DOHH2 (cell line): ENCODE data around the gene SLC6A6.

Experiments
- H3F3A ChIP-seq: fragments of 200-600 bp; sonication (generic), shearing (Covaris generic); 2 replicates; pipeline ENCODE4 v1.6.0; 2016; ENCODE audit warnings: antibody characterized with exemption, mild to moderate bottlenecking; ENCODE audit not compliant: control insufficient read depth, insufficient read depth
- H3K27ac ChIP-seq: fragments of 200-600 bp; sonication (generic); 2 replicates; pipeline ENCODE4 v1.5.1; 2014; ENCODE audit warnings: low read depth, mild to moderate bottlenecking, low read length, moderate library complexity
- H3K27me3 ChIP-seq: fragments of 200-600 bp; sonication (generic); 2 replicates; pipeline ENCODE4 v1.6.1; 2014; ENCODE audit warnings: mild to moderate bottlenecking, low read length, mixed read lengths; ENCODE audit not compliant: control insufficient read depth
- H3K36me3 ChIP-seq: fragments of 200-600 bp; sonication (generic); 2 replicates; pipeline ENCODE4 v1.6.1; 2014; ENCODE audit warnings: mild to moderate bottlenecking, low read length, moderate library complexity, mixed read lengths; ENCODE audit not compliant: control insufficient read depth
- H3K4me1 ChIP-seq: fragments of 200-600 bp; sonication (generic); 2 replicates; pipeline ENCODE4 v1.6.1; 2014; ENCODE audit warnings: mild to moderate bottlenecking, low read length, mixed read lengths; ENCODE audit not compliant: control insufficient read depth
- H3K4me2 ChIP-seq: fragments of 200-600 bp; sonication (generic); 2 replicates; pipeline ENCODE4 v1.6.0; 2014; ENCODE audit warnings: mild to moderate bottlenecking, low read length, moderate library complexity
- H3K4me3 ChIP-seq: fragments of 200-600 bp; sonication (generic); 2 replicates; pipeline ENCODE4 v1.5.1; 2014; ENCODE audit warnings: mild to moderate bottlenecking, low read length, mixed read lengths
- H3K79me2 ChIP-seq: fragments of 200-600 bp; sonication (generic); 2 replicates; pipeline ENCODE4 v1.6.1; 2014; ENCODE audit warnings: mild to moderate bottlenecking, low read length, mixed read lengths; ENCODE audit not compliant: control insufficient read depth
- H3K9me2 ChIP-seq: fragments of 200-600 bp; sonication (generic); replicated peaks from 2 replicates; pipeline ENCODE4 v1.6.1; 2014; ENCODE audit warnings: mild to moderate bottlenecking, low read length, mixed read lengths; ENCODE audit not compliant: control insufficient read depth
- H3K9me3 ChIP-seq: fragments of 200-600 bp; sonication (generic); 2 replicates; pipeline ENCODE4 v1.6.1; 2014; ENCODE audit warnings: antibody characterized with exemption, low read length, mixed read lengths; ENCODE audit not compliant: control insufficient read depth, insufficient read depth
- H4K20me1 ChIP-seq: fragments of 200-600 bp; sonication (generic); 2 replicates; pipeline ENCODE4 v1.6.0; 2014; ENCODE audit warnings: low read depth, mild to moderate bottlenecking, antibody characterized with exemption, low read length, moderate library complexity; ENCODE audit not compliant: control insufficient read depth, insufficient read depth
- CTCF ChIP-seq: fragments of 200-600 bp; sonication (generic); IDR thresholded peaks from one replicate; pipeline ENCODE4 v1.5.1; 2014; ENCODE audit warnings: antibody characterized with exemption, mild to moderate bottlenecking, low read depth, low read length; ENCODE audit not compliant: poor library complexity, severe bottlenecking
- EZH2phosphoT487 ChIP-seq: fragments of 200-600 bp; sonication (generic); IDR thresholded peaks from 2 replicates; pipeline ENCODE4 v1.6.1; 2017; ENCODE audit warnings: borderline replicate concordance, mild to moderate bottlenecking, antibody characterized with exemption, low read length, moderate library complexity, mixed read lengths

Gene SLC6A6

GRCh38 chr3:14490831-14491230 lies 88.4 kb downstream of the SLC6A6 start:
- no peak overlapping the region for H3K4me2 ChIP-seq
- H3K9me3 ChIP-seq = no peaks in the 10 kb centered on the region
- no peaks in the 10 kb centered on the region for H3K4me1 ChIP-seq
- no peak overlapping the region for H3K27ac ChIP-seq
- H3F3A ChIP-seq = no peaks in the 10 kb centered on the region
- no peaks in the 10 kb centered on the region for H3K9me2 ChIP-seq
- no peaks in the 10 kb centered on the region for H3K79me2 ChIP-seq
- H4K20me1 ChIP-seq = no peaks in the 10 kb centered on the region
- TF ChIP-seq CTCF (no peak), EZH2phosphoT487 (no peak)
- H3K4me3 ChIP-seq = no peak overlapping the region
- peaks cover 11% of the 10 kb centered on the region for H3K36me3 ChIP-seq
- H3K27me3 ChIP-seq = no peaks in the 10 kb centered on the region

- no peaks in the 10 kb centered on the region for H3K9me2 ChIP-seq
- no peaks in the 10 kb centered on the region for H3F3A ChIP-seq
- no peak overlapping the region for H3K4me3 ChIP-seq
- TF ChIP-seq EZH2phosphoT487 (no peak), CTCF (no peak)
- no peaks in the 10 kb centered on the region for H3K27me3 ChIP-seq
- no peaks in the 10 kb centered on the region for H3K4me1 ChIP-seq
- no peak overlapping the region for H3K4me2 ChIP-seq
- no peaks in the 10 kb centered on the region for H3K9me3 ChIP-seq
- H3K79me2 ChIP-seq = no peaks in the 10 kb centered on the region
- H3K27ac ChIP-seq = no peak overlapping the region
- no peaks in the 10 kb centered on the region for H4K20me1 ChIP-seq
- peaks cover 7% of the 10 kb centered on the region; the same call in 1 of the 2 replicates for H3K36me3 ChIP-seq
These were observed 89.2 kb downstream of the SLC6A6 start for GRCh38 chr3:14491396-14492190.

- no peaks in the 10 kb centered on the region for H3K79me2 ChIP-seq
- H3K9me3 ChIP-seq = no peaks in the 10 kb centered on the region
- H3K27me3 ChIP-seq = no peaks in the 10 kb centered on the region
- H3K4me1 ChIP-seq = no peaks in the 10 kb centered on the region
- TF ChIP-seq CTCF = no peak
- TF ChIP-seq EZH2phosphoT487 = no peak
- no peak overlapping the region for H3K27ac ChIP-seq
- no peaks in the 10 kb centered on the region for H3K9me2 ChIP-seq
- no peak overlapping the region for H3K4me2 ChIP-seq
- H3K36me3 ChIP-seq = no peaks in the 10 kb centered on the region
- no peaks in the 10 kb centered on the region for H3F3A ChIP-seq
- no peaks in the 10 kb centered on the region for H4K20me1 ChIP-seq
- H3K4me3 ChIP-seq = no peak overlapping the region
These were observed 90.8 kb downstream of the SLC6A6 start for GRCh38 chr3:14492948-14493881.
